Measurements from ENCODE around the gene MGAT4B.

Gene MGAT4B

DNA sequence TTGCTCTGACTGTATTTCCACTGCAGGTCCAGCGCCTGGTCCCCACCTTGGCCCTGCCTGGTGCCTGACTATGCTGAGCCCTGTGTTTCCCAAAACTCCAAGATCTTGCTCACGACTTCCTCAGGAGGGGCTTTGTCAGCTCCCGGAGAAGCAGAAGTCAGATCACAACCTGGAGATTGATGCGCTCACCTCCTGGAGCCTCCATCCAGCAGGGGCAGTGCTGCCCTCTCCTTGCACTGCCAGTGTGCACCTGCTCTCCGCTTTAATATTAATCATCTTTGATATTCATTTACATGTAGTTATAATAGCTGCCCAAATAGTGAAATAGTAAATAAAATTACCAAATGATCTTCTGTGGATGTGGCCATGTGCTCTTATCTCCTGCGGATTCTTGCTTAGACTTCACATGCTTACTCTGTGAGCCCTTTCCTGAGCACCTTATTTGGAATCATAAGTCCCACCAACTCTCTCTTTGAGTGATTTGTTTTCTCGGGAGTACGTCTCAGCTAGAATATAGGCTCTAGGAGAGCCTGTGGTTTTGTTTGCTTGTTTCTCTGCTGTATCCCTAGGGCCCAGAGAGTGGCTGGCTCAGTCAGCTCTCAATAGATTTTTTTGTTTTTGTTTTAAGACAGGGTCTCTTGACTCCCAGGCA is 56.7 kb downstream of the MGAT4B start:
- FAIRE-seq (no peak), DNase-seq (ENCODE audit: insufficient read length, low spot score) (no peak)

DNA sequence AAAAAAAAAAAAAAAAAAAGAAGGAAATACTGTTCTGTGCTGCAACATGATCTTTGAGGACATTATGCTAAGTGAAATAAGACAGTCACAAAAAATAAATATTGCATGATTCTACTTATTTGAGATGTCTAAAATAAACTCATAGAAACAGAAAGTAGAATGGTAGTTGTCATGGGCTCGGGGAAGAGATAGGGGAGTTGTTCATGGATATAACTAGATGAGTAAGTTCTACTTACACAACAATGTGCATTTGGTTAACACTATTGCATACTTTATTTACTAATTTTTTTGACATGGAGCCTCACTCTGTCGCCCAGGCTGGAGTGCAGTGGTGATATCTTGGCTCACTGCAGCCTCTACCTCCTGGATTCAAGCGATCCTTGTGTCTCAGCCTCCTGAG is 58.9 kb downstream of the MGAT4B start:
- no peak for FAIRE-seq
- no peak for DNase-seq (ENCODE audit: insufficient read length, low spot score)

Data from HTR-8/SVneo (cell line).